GM18873 (cell line): ENCODE results near the gene BRSK2.

Experiments used
- ATAC-seq: cut with Tn5 transposase; IDR thresholded peaks from one replicate; pipeline ENCODE4 v1.9.1; 2021; ENCODE audit warnings: mild to moderate bottlenecking, moderate library complexity, moderate number of reproducible peaks; ENCODE audit not compliant: unreplicated experiment, low FRiP score

Gene BRSK2

DNA sequence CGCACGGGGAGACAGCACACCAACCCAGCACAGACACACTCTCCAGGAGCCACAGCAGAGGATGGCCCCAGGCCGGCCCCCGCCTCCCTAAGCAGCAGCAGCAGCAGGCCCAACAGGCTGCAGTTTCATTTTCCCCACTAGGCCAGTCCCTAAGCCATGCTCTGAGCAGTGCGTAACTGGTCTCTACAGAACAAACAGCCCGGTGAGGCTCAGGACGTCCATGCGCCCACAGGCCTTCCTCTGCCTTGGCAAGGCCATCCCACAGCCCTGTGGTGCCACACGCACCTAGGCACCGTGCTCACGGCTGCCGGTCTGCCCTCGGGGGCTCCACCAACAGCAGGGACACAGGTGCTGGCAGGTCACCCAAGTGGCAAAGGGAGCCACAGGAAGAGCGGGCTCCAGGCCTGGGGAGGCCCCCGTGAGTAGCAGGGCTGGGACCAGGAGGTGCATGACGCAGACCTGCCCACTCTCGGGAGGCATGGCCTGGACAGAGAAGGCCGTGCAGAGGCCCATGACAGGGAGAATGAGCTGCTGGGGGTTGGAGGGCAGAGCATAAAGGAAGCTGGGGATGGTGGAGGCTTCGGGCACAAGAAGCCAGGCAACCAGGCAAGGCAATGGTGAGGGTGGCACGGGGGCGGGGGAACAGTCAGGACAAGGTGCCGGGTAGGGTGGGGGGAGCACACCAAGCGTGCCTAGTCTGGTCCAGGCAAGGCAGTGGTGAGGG lies 98.3 kb downstream of the BRSK2 start:
- no peak for ATAC-seq

DNA sequence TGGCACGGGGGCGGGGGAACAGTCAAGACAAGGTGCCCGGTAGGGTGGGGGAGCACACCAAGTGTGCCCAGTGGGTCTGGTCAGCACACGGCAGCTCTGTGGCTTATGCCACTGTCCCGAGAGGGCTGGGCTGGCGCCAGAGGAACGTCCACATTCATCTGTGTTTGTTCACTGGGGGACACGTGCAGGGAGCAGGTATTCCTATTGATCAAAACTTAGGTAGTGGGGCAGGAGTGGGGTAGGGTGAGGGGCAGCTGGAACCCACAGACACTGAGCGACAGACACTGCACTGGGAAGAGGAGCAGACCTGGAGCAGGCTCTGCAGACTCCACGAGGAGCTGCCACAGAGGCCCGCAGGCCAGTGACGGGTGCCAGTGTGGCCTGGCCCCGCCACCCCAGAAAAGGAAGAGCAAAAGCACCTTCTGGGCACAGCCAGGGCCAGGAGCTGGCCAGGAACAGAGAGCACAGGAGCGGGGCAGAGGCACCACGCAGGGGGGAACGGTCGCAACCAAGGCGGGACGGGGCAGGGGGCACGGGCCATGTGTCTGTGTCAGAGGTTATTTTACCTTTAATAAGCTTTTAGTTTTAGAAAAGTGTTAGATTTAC lies 98.9 kb downstream of the BRSK2 start:
- no peak for ATAC-seq

DNA sequence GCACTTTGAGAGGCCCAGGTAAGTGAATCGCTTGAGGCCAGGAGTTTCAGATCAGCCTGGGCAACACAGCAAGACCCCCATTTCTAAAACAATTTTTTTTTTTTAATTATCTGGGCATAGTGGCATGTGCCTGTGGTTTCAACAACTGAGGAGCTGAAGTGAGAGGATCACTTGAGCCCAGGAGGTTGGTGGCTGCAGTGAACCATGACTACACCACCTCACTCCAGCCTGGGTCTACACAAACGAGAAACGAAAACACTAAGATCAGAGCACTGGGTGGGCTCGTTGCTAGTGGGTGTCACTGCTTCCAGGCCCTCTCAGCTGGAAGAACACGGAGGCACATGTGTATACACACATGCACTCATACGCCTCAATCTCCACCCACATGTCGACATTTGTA lies 100.9 kb downstream of the BRSK2 start:
- ATAC-seq, result no peak

DNA sequence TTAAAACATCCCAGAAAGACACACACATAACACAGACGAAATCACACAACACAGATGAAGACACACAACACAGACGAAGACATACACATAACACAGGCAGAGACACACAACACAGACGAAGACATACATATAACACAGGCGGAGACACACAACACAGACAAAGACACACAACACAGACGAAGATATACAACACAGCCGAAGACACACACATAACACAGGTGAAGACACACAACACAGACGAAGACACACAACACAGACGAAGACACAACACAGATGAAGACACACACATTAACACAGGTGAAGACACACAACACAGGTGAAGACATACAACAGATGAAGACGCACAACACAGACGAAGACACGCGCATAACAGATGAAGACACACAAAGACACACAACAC lies 101.6 kb downstream of the BRSK2 start:
- no peak for ATAC-seq

DNA sequence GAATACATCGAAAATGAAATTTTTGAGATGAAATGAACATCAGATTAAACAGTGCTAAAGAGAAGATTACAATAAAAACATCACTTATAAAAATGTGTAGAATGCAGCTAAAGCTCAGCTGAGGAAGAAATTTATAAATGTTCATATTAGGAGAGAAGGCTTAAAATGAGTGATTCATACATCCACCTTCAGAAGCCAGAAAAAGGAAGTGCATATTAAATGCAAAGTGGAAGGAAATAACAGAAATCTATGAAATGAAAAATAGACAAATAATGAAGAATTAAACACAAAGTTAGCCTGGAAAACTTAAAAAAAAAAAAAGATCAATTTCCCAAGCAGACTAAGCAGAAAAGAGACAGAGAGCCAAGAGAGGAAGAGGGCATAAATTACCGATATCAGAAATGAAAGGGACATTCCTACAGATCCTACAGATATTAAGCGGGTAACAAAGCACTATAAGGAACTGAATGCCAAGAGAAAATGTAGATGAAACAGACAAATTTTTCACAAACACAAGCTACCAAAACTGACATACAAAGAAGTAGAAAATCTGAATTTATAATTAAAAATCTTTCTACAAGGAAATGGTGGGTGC lies 104.0 kb downstream of the BRSK2 start:
- ATAC-seq, result no peak

DNA sequence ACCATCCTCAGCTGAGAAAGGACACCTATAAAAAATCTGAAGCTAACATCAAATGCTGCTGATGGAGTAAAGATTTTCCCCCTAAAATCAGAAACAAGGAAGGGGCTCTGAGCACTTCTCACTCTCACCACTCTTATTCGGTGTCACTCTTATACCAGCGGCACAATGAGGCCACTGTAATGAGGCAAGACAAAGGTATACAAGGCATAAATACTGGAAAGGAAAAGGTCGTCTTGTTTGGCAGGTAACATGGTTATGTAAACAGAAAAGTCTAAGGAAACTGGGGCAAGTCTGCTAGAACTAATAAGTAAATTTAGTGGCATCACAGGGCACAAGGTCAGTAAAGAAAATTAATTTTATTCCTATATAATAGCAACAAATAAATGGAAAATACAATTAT lies 104.9 kb downstream of the BRSK2 start:
- ATAC-seq, result no peak

DNA sequence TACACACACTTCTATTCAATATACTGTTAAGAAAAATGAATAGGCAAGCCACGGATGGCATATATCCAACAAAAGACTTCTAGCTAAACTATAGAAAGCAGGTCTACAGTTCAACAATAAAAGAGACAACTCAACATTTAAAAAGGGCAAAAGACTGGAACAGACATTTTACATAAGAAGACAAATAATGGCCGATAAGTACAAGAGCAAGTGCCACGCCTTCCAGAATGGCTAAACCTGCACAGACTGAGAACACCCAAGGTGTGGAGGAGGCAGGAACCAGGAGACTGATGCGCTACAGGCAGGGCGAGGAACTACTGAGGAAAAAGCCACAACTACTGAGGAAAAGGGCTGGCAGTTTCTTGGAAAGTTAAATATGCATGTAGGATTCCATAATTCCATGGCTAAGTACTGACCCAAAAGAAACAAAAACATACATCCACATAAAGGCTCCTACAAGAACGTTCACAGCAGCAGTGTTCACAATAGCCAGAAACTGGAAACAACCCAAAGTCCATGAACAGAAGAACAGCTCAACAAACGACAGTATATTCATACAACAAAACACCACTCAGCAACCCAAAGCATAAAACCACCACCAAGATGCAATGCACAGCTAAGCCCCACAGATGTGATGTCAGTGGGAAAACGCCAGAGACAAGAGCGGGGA lies 106.5 kb downstream of the BRSK2 start:
- no peak for ATAC-seq

DNA sequence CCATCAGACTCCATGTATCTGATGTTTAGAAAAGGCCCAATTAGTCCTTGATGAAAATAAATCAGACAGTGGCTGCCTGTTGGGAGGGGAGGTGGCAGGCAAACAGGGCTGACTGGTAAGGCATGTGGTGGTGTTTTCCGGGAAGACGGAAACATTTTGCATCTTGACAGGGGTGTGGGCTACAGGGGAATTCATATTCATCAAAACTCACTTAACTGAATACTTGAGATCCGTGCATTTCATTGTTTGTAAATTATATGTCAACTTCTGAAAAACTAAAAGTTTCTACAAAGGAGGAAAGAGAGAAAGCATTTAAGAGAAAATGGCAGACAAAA lies 107.0 kb downstream of the BRSK2 start:
- no peak for ATAC-seq

DNA sequence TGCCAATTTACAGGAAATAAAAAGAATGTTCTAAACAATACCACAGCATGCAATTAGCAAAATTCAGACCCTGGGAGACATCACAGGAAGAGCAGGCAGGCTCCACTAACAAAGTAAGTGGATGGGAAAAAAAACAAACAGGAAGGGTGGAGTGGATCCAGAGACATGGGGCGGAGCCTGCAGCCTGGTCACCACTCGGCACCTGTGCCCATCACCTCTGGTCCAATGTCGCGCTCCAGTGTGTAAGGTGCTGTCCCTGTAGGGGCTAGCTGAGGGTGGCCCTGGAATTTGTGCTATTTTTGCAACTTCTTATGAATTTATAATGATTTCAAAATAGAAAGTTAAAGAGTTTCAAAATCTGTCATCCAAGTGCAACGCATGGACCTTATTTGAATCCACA lies 107.9 kb downstream of the BRSK2 start:
- no peak for ATAC-seq

DNA sequence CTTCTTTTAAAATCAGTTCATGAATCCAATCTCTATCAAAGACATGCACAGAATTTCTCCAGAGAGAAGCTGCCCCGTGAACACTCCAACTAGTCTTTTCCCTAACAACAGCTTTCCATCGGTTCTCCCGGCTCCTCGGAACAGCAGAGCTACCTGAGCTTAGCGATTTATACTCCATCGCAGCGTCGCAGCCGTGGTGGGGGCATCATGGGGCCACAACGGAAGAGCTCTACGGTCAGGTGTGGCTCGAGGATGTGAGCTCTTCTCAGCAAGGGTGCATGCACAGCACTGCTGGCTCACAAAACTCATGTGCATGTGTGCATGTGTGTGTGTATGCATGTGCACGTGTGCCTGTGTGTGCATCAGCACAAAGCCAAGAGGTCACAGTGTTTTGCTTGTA lies 108.5 kb downstream of the BRSK2 start:
- no peak for ATAC-seq

DNA sequence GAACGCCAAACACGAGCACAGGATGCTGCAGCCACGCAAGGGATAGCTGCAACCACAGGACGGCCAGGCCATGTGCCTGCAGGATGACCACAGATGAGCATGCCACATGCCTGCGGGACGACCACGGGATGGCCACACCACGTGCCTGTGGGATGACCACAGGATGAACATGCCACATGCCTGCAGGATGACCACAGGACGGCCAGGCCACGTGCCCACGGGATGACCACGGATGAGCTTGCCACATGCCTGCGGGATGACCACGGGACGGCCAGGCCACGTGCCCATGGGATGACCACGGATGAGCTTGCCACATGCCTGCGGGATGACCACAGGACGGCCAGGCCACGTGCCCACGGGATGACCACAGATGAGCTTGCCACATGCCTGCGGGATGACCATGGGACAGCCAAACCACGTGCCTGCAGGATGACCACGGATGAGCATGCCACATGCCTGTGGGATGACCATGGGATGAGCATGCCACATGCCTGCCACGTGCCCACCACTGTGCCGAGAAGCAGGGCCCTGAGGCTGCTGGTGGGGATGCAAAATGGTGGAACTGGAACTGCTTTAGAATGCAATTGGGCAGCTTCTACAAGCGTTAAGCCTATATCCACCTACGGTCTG lies 109.6 kb downstream of the BRSK2 start:
- no peak for ATAC-seq

DNA sequence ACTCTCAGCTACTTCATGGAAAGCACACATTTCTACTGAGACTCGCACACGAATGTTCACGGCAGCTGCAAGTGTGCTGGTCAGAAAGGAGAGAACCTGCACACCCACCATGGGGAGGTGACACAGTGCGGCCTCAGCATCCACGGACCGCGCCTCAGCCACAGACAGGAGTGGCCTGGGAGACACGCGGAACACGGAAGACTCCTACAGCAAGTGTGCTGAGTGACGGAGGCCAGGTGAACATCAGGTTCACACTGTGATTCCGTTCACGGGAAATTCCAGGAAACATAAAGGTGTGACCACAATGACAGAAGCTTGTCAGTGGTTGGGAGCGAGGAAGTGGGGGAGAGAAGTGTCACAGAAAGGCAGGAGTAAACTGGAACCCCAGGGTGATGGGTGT lies 110.2 kb downstream of the BRSK2 start:
- ATAC-seq, result no peak

DNA sequence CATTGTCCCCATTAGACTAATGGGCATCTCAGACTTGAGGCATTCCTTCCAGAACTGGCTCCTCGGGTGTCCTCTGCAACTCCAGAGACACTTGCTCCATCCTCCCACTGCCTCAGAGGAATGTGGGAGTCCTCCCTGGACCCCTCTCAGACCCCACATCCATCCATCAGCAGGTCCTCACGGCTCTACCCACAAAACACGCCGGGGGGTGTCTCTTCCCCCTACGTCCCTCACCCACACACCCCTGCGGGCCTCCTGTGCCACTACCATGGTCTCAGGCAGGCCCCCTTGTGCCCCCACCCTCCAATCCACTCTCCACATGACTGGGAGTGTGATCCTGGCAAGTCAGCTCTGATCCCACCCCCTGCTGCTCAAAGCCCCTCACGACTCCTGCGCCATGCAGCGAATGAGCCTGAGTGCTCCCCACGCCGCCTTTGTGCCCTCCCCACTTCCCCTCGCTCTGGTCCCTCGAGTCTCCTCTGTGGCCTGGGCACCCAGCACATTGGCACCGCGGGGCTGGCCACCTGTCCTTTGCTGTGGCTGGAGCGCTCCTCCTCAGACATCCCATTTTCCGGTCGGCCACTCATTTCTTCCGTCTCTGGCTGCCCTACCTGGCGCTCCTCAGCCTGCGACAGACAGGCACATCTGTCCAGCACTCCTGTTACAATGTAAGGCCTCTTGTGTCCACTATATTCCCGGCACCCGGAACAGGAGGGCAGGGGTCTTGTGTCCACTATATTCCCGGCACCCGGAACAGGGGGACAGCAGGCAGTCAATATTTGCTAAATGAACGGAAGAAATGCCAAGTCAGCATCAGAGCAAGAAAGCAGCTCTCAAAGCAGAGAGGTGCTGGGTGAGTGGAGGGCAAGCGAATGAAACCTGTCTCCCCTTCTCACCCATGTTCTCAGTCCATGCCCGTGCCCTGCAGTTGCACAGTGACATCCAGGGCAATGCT lies 111.0 kb downstream of the BRSK2 start:
- ATAC-seq, result no peak

DNA sequence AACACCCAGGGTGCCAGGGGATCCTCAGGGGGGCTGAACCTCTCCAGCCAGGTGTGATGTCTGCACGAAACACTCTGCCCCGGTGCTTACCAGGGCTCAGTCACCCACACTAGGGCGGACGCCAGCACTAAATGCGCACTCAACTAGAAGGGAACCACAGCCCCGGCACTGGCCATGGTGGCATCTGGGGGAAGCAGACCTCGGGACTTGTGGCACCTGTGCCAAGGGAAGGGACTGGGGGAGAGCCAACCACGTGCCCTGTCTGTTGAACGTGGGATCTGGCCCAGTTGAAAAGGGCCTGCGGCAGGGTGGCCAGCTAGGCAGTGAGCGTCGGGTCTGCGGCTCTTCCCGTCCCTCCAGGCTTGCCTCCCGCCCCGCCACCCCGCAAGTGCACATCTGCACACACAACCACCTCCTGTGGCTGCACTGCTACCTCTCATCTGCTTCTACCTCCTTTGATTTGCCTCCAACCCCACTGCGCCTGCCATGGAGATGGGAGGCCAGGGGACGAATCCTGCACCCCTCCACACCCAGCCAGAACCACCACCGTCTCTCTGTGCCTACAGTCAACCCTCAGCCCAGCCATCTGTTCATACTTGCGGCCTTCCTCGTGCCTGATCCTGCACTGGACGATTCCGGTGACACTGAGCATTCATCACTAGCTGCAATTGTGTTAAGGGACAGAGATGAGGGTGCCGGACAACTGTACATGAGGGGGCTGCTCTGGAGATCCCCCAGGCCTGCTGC lies 111.9 kb downstream of the BRSK2 start:
- ATAC-seq, result no peak

DNA sequence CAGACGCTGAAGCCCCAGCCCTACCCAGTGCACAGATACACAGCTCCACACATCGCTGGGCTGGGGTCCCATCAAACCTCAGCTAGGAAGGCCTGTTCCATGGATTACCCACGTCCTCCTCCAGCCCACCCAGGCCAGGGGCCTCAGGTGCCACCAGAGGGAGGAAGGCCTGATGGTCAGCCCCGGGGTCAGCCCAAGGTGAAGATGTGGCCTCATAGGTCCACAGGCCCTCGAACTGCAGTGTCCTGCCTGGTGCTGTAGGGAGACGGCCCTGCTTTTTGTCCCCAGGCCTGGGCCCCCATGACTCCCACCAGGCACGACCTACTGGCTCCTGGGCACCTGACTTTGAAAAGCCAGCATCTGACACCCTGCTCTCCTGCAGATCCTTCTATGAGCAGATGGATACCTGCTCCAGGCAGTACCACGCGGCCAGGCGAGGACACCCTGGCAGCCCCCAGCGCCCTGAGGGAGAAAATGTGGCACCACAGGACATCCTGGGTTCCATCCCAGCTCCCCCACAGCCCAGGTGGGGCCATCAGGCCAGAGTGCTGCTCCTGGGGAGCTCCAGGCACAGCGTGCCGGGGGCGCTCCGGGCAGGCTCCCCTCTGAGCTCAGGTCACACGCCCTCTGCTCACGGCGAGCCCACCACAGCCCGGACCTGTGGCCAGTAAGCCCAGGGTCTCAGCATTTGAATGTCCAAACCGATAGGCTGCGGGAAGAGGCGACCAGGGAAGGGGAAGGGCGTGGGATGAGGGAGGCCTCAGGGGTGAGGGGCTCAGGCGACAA lies 112.6 kb downstream of the BRSK2 start:
- no peak for ATAC-seq

DNA sequence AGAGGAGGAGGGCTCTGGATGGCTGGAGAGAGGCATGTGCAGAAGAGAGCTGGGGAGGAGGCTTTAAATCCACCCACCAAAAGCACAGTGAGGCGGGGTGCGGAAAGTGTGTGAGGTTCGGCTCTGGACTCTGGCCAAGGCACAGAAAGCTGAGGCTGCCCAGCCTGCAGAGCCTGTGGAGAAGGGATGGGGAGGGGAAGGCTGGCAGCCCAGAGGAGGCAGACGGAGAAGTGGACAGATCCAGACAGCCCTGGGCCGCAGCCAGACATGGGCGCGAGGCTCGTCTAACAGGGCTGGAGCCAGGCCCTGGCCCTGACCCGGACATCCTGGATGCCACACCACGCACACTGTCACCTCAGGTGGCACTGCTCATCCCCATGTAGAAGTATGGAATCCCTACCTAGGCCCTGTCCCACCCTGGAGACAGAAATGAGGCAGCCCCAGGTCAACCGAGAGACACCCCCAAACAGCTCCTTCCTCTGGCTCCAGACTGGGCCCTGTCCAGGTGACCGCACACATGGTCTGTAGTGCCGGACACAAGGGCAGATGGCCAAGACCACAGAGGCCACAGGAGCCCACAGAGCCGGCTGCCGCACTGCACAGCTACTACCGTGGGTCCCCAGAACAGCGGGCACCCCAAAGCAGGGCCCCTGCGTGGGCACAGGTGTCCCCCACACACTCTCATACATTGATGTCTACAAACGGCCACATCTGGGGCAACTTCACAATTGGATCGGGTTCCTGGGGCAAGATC lies 113.4 kb downstream of the BRSK2 start:
- ATAC-seq, result no peak

DNA sequence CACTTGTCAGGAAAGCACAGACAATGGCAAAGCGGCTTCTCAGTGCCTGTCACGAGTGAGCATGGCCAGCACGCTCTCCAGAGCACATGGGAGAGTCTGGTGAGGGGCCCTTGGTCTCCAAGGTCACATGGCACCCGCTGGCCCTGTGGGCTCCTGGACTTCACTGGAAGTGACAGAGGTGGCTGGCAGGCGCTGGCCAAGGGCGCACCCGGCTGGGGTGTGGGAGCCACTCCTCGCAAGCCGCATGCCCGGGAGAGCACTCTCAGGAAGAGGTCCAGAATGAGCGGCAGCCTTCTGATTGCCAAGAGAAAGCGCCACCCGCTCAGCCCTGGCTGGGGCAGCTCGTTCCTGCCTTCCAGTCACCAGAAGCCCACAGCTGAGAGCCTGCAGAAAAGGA lies 114.0 kb downstream of the BRSK2 start:
- ATAC-seq, result no peak

DNA sequence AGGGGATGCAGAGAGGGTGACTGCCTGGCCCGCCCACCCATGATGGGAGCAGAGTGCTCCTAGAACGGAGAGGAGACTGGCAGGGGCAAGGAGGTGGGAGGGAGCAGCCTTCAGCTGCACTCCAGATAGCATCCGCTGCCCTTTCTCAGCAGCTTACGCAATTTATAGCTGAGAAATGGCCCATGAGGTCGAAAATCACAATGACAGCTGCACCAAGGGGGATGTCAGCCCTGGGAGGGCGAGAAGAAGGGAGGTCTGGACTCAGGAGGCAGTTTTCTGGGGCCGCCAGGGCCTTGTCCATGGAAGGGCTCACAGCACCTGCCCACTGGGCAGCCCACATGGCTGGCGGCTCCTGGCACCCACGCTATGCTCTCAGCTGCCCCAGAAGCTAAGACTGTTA lies 114.4 kb downstream of the BRSK2 start:
- no peak for ATAC-seq
